Right renal cortex interstitium (tissue), 3 donors: Measurements from ENCODE around the gene SRSF1. TPM values are rescaled to one million over a fixed set of nuclear protein-coding genes. Genes with fewer than 3 reads are reported as not detected.
"Not testable (repeated sequence)": the region's sequence is repeated elsewhere in the genome, so short reads cannot be mapped to it uniquely, and the experiment has no call there.

Experiments
- DNase-seq, 3 donors: peaks; one replicate each; pipeline ENCODE4 v3.0.0-alpha.2; 2013; ENCODE audit warnings: low read depth in 3 of 3, low spot score in 2 of 3
- polyA plus RNA-seq, 3 donors: library from polyadenylated mRNA; unstranded; fragments of 120-200 nt; gene quantifications; one replicate each; pipeline ENCODE4 v1.2.1, GENCODE V29; 2013; ENCODE audit not compliant: insufficient read length in 3 of 3

SRSF1 gene
- polyA plus RNA-seq, 3 donors = 403 to 437 (median 436) TPM

DNA sequence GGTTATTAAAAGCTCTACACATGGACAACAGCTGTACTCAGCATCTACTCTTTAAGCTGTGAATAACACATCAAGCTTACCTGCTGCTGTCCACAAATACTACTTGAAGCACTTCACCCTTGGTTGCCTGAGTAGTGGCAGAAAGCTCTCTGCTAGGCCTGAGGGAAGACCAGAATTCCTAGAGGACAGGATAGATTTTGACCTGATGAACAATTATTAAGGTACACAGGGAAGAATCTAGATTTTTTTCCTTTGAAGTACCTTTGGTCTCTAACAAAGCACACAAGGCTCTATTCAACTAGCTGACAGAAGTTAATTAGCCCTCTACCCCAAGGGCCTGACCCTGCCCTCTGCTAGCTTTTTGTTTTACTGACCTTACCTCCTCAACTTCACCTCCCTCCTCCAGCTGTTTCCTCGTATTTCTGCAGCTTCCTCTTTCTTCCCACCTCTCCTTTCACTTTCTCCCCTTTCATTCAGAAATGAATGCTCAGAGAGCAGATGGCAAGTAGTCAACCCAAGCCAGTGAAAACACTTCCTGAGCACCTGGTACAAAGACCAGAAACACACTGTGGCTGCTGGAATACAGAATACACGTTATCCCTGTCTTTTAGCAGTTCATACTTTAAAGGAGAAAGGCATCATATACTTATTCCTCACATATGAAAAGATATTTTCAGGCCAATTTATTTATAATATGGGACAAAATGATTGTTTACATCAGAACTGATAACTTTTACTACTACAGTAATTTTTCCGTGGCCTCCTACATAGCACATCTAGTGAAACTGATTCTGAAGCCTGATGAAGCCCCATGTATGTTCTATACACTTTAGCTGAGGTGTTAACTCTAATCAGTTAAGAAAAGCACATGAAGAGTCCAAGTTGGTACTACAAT, 13.3 kb downstream of the SRSF1 start:
- DNase-seq = no peak

DNA sequence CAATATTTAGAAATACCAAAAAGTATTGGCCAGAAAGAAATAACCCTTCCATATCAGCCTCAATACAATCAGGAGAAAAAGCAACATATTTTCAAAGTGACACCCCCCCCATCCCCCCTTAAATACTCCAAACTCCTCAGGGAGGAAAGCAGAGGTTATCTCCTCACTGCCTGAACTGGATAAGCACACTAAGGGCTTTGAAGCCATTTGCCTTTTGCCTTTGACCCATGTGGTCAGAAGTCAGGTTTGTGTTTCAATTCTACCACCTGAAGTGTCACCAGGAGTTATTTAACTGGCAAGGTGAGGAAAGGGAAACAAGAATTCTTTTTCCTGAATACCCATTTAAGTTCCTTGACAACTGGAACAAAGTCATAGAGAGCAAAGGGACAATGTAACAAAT, 15.5 kb downstream of the SRSF1 start:
- no peak for DNase-seq

DNA sequence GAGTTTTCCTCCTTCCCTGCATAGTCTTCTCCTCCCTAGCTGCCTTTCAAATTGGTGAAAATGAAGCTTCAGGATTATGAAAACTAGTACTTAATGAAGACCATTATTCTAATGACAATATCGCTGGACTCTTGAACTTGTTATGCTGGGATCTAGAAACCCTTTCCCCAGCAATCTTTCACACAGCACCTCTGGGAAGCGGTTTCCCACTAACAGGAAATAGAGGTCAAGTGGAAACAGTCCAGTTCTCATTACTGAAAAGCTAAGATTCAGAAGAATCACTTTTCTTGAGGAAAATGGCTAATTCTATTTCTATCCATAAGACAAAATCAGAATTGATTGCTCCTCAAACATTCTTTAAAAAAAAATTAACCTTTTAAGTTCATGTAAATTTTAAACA, 17.0 kb downstream of the SRSF1 start:
- DNase-seq = no peak

DNA sequence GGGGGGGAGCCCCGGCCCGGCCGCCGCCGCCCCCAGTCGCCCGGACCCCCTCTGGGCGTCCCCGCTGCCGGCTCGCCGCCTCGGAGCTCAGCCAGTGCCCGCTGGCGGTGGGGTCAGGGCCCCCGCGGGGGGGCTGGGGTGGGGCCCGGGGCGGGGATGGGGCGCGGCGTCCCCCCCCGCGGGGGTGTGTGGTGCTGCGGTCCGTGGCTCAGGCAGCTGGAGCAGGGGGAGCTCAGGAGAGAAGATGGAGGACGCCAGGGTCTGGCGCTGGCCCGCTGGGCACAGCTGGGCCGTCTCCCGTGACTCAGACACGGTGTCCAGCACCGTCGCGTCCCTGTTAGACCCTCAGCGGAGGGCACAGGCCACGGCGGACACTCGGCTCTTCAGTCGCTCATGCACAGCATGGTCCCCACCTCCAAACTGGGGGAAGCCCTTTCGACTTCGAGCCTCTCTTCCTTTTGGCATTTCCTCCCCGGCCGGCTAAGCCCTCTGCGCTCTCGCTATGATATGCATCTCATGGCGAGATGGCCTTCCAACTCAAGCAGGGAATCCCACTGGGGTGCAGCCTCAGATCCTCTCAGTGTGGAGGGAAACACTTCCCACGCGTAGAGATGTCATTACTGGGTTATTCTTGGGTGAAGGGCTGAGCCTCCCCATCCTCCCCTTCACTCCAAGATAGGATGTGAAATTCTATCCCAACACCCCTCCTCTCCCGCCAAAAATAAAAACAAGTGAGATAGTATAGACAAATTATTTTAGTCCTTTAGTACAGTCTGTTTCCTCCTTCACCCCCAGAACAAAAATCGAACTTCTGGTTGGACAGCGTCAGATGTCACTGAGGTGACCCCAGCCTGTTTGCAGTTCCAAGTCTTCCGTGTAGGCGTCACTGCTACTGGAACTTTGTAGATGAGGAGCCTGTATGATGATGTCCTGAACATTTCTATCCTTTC, 18.5 kb downstream of the SRSF1 start:
- DNase-seq = peak in 2 of 3 donors; percentile 50 to 66

DNA sequence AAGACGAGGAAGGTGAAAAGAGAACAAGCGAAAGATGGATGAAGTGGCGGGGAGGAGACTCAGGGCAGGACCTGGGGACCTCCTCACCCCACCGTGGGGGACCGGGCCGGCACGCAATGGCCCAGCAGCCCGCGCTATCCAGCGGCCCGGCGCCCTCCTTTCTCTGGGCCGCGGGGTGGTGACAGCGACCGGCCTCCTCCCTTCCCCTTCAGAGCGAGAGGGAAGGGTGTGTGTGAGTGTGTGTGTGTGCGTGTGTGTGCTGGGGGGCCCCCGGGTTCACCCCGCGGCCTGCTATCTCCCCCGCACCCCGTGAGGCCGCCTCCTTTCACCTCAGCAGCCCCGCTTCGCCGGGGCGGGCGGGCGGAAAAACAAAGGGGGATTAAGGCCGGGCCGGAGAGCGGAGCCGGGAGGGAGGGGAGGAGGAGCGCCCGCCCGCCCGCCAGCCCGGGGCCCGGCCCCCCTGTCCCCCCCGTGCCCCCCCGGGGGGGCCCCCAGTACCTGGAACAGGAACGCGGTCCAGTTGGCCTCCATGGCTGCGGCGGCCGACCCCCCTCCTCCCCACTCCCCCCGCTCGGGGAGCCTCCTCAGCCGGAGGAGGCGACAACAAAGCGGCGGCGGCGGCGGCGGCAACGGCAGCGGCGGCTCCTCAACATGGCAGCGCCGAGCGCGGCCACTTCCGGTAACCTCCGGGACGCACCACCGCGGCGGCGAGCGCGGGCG, 19.3 kb downstream of the SRSF1 start, which contains the start of gene VEZF1:
Gene VEZF1, minus strand, starts transcription at position 674 of the 720 bp plus-strand sequence. Its CDS starts 143 bp downstream, at position 531.
- DNase-seq = peak in 1 of 3 donors; percentile 40

DNA sequence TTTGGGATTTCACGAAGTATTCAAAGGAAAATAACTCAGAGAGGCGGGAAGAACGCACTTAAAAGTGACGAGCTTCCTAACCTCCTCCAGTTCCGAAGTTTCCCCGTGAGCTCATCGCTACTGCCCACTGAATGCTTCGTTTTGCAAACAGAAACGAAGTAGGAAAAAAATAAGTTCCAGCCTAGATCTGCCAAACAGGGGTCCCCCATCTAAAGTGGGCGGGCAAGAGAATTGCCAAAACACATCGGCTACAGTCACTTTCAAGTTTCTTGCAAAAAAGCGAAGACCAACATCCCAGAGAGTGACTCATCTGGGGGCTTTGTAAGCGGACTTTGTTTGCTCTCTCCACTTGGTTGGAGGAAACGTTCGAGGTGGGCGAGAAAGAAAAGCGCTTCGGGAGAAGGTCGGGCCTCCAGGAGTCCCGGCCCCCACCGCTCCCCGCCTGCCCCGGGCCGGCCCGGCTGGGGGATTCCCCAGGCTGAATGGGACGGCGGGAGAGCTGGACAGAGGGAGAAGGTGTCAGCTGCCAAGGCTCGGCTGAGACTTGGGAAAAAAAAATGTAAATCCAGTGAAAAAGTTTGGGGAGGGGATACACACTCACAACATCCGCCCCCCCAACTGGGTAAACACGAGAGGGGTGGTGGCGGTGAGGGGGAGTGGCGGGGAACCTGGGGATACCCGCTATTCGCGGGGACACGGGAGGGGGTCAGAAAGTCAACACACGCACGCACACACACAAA, 20.0 kb downstream of the SRSF1 start:
- peak in 1 of 3 donors; percentile 53 for DNase-seq

DNA sequence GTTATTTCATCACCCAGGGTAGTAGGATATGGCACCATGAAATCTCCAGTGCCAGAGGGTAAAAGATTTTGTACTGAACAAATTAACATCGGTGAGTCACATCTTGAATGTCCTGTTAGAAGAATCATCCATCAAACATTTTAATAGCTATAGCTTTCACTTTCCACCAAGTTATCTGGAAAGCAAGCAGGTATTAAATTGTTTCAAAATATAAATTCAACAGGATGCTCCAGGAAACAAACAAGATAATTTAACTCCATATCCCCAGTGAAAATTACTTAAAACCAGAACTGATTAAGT, 21.4 kb downstream of the SRSF1 start:
- DNase-seq = no peak

DNA sequence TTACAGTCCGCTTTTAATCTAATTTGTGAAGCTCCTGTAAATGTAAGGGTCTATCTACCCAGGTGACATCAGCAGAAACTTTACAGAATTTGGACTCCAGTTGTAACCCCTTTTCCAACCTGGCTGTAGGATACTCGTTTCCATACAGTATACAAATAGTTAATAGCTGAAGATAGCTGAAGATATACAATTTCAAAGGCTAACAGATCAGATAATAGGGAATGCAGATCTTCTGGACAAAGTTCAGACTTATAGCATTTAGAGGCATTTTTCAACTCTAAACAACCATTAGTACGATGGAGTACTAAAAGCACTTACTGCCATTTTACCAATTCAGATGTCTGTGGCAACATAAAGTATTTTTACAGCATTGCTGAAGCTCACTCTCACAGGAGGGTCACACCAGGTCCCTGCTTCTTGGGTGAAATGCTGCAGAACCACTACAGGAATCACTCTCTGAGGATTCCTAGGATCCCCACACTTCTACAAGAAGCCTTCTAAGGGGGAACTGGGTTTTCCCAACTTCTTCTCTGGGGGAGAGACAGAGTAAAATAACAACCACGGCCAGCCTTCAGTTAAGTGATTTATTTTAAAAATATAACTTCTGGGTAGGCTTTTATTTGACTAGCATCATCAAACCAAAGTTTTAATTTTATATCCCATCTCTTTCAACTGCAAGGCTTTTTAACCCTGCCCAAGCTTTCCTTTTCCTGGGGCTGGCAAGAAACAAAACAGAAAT, 21.9 kb downstream of the SRSF1 start:
- no peak for DNase-seq

DNA sequence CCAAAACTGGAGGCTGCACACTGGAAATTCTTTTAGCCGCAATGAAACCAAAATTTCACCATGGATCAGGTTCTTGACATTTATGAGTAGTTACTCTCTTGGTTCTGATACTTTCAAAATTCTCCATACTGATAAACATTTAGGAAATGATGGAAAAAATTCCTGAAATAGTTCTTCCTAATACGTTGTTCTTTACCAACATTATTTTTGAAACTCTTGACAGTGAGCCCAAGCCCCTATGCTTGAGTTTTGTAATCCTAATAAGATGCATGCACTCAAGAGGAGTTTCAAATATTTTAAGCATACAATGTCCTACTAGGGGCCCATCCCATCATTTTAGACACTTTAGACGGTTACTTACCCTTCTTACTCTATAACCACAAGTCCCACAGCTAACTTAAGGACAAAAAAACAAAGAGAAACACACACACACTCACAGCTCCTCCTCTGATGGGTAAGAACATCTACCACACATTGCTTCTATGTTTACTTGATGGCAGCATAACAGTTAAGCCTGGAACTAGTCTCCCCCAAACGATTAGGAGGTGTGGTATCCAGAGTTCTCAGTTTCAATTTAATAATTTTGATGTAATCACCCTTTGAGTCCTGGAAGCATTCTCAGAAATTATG, 22.7 kb downstream of the SRSF1 start:
- no peak for DNase-seq

DNA sequence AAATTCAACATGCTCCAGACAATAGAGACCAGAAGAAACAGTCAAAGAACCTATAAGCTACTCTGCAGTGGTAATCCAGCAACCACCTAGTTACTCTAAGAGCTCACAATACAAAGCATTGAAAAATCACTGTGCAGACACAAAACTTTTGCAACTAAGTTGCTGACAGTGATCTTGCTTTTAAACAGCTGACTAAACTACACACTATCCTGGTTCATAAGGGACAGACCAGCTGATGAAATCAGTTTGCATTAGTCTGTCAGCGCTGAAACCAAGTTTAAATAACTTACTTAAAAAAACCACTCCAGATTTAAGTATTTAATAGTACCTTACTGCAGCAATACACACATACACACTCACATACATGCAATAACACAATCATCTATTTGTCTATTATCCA, 23.6 kb downstream of the SRSF1 start:
- DNase-seq = no peak

DNA sequence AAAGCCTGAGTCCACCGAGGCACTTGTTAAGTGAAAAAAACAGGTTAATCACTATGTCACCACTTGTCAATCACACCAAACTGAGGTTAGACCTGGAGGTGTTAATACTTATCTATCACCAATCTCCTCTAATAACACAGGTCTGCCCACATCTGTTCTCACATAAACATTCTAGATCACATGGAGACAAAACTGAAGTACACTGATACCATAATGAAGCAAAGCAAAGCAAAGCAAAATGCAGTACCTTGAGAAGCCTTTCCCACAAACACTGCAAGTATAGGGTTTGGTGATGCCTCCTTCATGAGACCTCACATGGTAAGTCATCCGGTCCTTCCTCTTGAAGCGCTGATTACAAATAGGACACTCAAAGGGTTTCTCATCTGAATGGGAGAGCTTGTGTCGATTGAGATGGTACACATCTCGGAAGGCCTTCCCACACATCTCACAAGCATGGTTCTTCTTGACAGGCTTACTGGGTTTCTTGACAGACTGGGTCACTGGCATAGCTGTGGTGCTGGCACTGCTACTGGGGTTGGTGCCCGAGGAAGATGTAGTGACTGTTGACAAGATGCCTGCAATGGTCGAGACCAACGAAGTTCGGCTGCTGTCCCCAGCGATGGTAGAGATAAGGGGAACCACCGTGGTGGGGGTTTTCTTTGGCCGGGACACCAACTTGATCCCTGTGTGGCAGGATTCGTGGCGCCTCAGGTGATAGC, 24.4 kb downstream of the SRSF1 start:
- DNase-seq = no peak

DNA sequence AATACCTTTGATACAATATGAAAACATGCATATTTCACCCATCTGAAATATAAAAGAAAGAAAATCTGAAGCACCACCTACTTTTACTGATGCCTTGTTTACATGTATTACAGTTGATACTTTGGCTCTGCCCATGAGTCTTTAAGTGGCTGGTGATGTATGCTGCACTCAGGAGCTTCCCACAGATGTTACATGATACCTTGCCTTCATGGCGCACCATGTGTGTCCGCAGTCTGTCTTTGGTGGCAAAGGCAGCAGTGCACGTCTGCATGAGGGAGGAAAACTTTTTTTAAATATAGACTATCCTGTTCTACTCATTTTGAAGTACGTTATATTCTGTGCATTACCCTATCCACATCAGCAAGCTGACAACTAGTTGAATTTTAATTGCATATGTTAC, 26.5 kb downstream of the SRSF1 start:
- DNase-seq = no peak

DNA sequence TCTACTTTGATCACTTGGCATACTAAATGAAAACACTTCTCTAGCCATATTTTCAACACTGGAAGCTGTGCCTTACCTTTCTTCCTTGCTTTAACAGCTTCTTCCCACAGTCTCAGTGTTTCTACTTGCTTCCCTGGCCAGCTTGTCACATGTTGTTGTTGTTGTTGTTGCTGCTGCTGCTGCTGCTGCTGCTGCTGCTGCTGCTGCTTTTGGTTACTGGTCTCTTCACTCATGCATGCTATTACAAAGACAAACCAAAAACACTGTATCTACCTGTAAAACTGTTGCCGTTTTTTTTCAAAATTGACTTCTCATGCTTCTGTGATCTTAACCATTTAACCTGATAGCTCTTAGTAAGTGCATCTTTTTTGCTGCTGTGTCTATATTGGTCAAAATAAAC, 28.0 kb downstream of the SRSF1 start:
- no peak for DNase-seq

DNA sequence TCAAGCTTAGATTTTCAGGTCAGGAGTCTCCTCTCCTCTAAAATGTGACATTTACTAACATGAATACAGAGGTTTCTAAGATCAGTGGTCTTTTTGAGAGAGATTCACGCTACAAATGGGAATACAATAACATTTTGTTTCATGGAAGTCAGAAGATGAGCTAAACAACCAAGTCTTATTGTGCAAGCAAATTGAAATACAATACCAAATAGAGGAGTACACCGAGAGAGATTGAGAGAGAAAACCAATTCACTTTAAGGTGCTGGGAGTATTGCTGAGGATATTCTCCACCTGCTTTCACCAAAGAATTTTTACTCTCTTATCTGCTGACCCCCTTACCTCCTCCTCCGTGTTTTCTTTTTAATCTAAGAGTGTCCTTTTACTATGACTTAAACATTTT, 30.5 kb downstream of the SRSF1 start:
- no peak for DNase-seq

DNA sequence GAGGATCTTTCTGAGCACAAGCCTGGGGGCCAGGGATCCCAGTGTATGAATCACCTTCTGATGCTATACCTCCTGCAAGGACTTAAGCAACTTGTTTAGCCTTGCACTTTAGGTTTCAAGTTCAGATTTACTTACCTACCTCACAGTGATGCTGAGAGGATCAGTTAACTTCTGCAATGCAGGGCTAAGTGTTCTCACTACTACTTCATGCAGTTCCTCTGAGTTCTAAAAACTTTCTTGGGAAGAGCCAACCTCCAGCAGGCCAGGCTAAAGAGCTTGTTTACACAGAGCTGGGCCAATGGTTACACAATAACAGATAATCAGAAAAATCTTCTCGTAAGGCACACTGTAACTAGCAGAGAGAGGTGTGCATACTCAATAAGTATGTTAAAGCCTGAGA, 32.0 kb downstream of the SRSF1 start:
- no peak for DNase-seq

DNA sequence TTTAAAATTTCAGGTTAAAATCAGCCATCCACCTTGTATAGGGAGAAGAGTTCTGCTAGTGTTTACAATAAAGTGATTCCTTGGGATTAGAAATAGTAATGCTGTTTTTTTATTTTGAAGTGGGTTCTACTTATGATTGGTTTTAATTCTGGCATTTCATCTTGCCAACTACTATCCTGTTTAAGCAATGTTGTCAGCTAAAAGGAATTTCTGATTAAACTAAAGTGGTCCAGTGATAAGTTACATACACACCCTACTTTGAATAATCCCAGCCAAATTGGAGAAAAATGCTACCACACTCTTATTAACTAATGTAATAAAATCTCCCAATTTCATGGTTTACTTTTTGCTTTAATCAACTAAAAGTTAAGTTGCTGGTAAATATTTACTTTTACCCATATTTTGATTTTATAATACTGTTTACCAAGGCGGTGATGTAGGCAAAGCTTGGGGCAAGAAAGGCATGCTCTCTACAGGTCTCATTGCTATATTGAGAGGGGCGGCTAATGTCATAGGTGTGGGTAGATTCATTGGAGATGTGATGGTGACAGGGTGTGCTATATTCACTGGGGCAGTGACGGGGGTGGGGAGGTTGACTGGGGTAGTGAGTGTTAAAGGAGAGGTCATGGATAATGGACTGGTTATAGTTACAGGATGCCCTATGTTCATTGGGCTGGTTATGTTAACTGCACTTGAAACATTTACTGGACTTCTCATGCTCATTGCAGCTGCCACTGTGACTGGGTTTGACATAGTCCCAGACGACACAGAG, 32.8 kb downstream of the SRSF1 start:
- not testable (repeated sequence) for DNase-seq

DNA sequence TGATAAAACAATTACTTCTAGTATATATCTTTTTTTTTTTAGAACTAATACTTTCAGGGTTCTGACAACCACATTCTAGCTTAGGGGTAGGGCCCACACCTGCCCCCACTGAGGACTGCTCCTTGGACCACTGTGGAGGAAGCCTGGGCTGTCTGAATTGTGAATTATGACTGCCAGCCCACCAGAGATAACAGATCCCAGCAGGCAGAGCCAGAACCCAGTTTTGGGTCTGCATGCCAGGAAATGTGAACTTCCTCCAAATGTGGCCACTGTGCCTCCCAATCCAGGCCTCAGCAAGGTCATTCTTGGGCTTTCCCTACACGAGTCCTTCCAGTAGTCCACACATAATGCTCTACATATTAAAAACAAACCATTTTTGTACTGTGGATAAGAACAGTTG, 34.9 kb downstream of the SRSF1 start:
- DNase-seq = no peak

DNA sequence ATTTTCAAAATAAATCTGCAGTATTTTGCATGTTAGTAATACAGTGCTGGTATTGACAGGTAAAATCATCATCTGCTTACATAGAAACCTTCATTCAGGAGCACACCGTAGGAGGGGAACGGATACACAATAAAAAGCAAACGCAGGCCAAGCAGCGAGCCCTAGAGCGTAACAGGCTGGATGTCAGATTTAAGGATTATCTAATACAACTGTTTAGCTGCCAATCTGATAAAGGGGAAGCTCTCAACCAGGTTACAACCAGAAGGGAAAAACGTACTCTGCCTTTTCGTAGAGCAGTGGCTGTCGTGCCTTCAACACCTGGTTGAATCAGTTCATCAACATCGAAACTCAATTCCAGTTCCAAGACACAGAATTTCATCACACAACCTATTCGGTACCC, 35.5 kb downstream of the SRSF1 start:
- DNase-seq = no peak
